Sigmoid colon (tissue), 4 donors: ENCODE data around the gene FKBP11.

Source experiments
- CTCF ChIP-seq, 4 experiments: fragments of 450-650 bp in 3 of 4; fragments of 200-600 bp in 1 of 4; IDR thresholded peaks; one replicate each; pipeline ENCODE4 v1.5.1; 2016 to 2019; ENCODE audit warnings: antibody characterized with exemption in 4 of 4, mild to moderate bottlenecking in 3 of 4, moderate library complexity in 2 of 4
- EP300 ChIP-seq, 4 donors: sonication (generic); formaldehyde crosslinking; IDR thresholded peaks; one replicate each; pipeline ENCODE4 v1.6.1; 2017; ENCODE audit warnings: antibody characterized with exemption in 4 of 4
- POLR2A ChIP-seq, 2 donors: fragments of 450-650 bp; IDR thresholded peaks; one replicate each; pipeline ENCODE4 v1.6.1; 2016; ENCODE audit warnings: antibody characterized with exemption in 2 of 2, mild to moderate bottlenecking in 2 of 2, moderate library complexity in 2 of 2
- POLR2AphosphoS5 ChIP-seq, 4 donors: sonication (generic); formaldehyde crosslinking; IDR thresholded peaks; one replicate each; pipeline ENCODE4 v1.6.1; 2017; ENCODE audit warnings: antibody characterized with exemption in 4 of 4

- no peak for TF ChIP-seq CTCF (IDR thresholded peaks at IDR 0.05)
- TF ChIP-seq POLR2A (IDR thresholded peaks at IDR 0.05): no peak
- no peak for TF ChIP-seq POLR2AphosphoS5 (IDR thresholded peaks at IDR 0.05)
- TF ChIP-seq EP300 (IDR thresholded peaks at IDR 0.05): no peak
These were observed 49.3 kb downstream of the FKBP11 start for GRCh38 chr12:48875944-48876515.
